ENCODE results near the gene MAGEH1.

GRCh38 chrX:55480390-55481062 is 28.6 kb downstream of the MAGEH1 start:
- TF ChIP-seq, protein P1, sequence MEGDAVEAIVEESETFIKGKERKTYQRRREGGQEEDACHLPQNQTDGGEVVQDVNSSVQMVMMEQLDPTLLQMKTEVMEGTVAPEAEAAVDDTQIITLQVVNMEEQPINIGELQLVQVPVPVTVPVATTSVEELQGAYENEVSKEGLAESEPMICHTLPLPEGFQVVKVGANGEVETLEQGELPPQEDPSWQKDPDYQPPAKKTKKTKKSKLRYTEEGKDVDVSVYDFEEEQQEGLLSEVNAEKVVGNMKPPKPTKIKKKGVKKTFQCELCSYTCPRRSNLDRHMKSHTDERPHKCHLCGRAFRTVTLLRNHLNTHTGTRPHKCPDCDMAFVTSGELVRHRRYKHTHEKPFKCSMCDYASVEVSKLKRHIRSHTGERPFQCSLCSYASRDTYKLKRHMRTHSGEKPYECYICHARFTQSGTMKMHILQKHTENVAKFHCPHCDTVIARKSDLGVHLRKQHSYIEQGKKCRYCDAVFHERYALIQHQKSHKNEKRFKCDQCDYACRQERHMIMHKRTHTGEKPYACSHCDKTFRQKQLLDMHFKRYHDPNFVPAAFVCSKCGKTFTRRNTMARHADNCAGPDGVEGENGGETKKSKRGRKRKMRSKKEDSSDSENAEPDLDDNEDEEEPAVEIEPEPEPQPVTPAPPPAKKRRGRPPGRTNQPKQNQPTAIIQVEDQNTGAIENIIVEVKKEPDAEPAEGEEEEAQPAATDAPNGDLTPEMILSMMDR (IDR thresholded peaks at IDR 0.05): no peak
- TF ChIP-seq POLR2A (IDR thresholded peaks at IDR 0.05): no peak
